Duodenal mucosa (tissue), 2 donors: ENCODE data around the gene STMN3.
"Not testable (repeated sequence)": the region's sequence is repeated elsewhere in the genome, so short reads cannot be mapped to it uniquely, and the experiment has no call there.

Experiments
- H3K27ac ChIP-seq: one replicate; pipeline ENCODE4 v1.7.0; 2013; ENCODE audit warnings: low read depth, low read length
- H3K27me3 ChIP-seq, 2 donors: one replicate each; pipeline ENCODE4 v1.7.0; 2013; ENCODE audit warnings: low read length in 2 of 2, control low read depth in 1 of 2; ENCODE audit not compliant: insufficient read depth in 2 of 2, control insufficient read depth in 1 of 2
- H3K36me3 ChIP-seq, 2 donors: one replicate each; pipeline ENCODE4 v1.7.0; 2013; ENCODE audit warnings: low read length in 2 of 2, control low read depth in 1 of 2; ENCODE audit not compliant: insufficient read depth in 2 of 2, control insufficient read depth in 1 of 2
- H3K4me1 ChIP-seq, 2 donors: one replicate each; pipeline ENCODE4 v1.7.0; 2013; ENCODE audit warnings: low read length in 2 of 2, control low read depth in 1 of 2; ENCODE audit not compliant: insufficient read depth in 2 of 2, control insufficient read depth in 1 of 2
- H3K4me3 ChIP-seq, 2 donors: one replicate each; pipeline ENCODE4 v1.7.0; 2013; ENCODE audit warnings: low read length in 2 of 2, low read depth in 1 of 2
- H3K9ac ChIP-seq, 2 donors: one replicate each; pipeline ENCODE4 v1.7.0; 2013; ENCODE audit warnings: low read length in 2 of 2, low read depth in 1 of 2
- H3K9me3 ChIP-seq, 2 donors: one replicate each; pipeline ENCODE4 v1.7.0; 2013; ENCODE audit warnings: low read length in 2 of 2, control low read depth in 1 of 2; ENCODE audit not compliant: control insufficient read depth in 1 of 2

The STMN3 gene

GRCh38 chr20:63633732-63634131, 19.5 kb downstream of the STMN3 start:
- H3K27ac ChIP-seq = no peak overlapping the region
- no peaks in the 10 kb centered on the region for H3K27me3 ChIP-seq
- H3K36me3 ChIP-seq = no peaks in the 10 kb centered on the region
- H3K4me3 ChIP-seq = no peak overlapping the region
- peaks cover 1 to 9% of the 10 kb centered on the region in 2 donors for H3K4me1 ChIP-seq
- no peak overlapping the region for H3K9ac ChIP-seq
- no peaks in the 10 kb centered on the region for H3K9me3 ChIP-seq

DNA sequence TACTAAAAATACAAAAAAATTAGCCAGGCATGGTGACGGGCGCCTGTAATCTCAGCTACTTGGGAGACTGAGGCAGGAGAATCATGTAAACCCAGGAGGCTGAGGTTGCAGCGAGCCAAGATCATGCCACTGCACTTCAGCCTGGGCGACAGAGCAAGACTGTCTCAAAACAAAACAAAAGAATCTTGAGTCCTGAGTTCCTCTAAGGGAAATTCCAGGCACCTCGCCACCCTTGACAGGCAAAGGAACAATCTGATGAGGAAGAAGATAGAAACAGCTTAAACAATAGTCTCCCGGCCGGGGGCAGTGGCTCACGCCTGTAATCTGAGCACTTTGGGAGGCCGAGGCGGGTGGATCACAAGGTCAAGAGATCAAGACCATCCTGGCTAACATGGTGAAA, 21.8 kb downstream of the STMN3 start:
- not testable (repeated sequence) for H3K36me3 ChIP-seq, H3K9me3 ChIP-seq, H3K27ac ChIP-seq, H3K9ac ChIP-seq, H3K27me3 ChIP-seq, H3K4me3 ChIP-seq, H3K4me1 ChIP-seq

DNA sequence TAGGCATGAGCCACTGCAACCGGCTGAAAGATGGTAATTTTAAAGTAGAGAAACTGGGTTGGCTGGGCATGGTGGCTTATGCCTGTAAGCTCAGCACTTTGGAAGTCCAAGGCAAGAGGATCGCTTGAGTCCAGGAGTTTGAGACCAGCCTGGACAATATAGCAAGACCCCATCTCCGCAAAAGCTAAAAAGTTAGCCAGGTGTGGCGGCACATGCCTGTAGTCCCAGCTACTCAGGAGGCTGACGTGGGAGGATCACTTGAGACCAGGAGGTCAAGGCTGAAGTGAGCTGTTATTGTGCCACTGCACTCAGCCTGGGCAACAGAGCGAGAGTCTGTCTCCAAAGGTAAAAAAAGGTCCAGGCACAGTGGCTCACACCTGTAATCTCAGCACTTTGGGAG, 22.3 kb downstream of the STMN3 start:
- H3K4me1 ChIP-seq = peaks cover 5 to 12% of the 10 kb centered on the region in 2 donors
- H3K27ac ChIP-seq = not testable (repeated sequence)

DNA sequence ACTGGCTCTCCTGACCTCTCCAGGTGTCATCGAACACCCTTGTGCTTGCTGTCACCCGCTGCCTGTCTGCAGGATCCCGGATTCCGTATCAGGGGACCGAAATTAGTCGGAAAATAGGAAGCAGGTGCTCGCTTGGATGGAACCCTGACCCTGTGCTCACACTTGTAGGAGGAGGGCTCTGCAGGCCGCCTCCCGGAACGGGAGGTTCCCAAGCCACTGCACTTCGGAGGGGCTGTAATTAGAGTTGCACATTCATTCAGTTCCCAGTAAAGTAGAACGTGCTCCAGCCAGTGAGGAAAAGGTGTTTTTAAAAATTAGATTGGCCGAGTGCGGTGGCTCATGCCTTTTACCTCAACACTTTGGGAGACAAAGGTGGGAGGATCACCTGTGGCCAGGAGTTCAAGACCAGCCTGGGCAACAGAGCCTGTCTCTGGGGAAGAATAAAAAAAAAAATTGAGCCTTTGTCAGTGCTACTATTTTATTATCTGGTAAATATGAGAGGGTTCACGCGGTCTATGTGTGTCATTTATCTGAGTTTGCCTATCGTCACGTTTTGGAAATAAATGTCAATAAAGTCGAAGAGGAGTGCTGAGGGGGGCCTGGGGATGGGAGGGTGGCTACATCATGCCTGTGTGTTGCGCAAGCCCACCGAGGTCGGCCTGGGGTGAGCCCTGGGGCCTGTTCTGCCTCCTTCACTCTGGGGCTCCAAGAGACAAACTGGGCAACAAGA, 24.8 kb downstream of the STMN3 start:
- Histone ChIP-seq H3K9me3 (no peaks in the 10 kb centered on the region), H3K4me3 (peak overlapping the region; percentile 86 to 91), H3K27ac (peak overlapping the region; percentile 46), H3K9ac (peak overlapping the region; percentile 92 to 98), H3K36me3 (no peaks in the 10 kb centered on the region), H3K4me1 (peaks cover 5 to 17% of the 10 kb centered on the region in 2 donors), H3K27me3 (no peaks in the 10 kb centered on the region)

More for the DNA sequence above, 22.3 kb downstream of the STMN3 start:
- not testable (repeated sequence) for H3K27me3 ChIP-seq, H3K36me3 ChIP-seq, H3K9me3 ChIP-seq, H3K9ac ChIP-seq, H3K4me3 ChIP-seq

DNA sequence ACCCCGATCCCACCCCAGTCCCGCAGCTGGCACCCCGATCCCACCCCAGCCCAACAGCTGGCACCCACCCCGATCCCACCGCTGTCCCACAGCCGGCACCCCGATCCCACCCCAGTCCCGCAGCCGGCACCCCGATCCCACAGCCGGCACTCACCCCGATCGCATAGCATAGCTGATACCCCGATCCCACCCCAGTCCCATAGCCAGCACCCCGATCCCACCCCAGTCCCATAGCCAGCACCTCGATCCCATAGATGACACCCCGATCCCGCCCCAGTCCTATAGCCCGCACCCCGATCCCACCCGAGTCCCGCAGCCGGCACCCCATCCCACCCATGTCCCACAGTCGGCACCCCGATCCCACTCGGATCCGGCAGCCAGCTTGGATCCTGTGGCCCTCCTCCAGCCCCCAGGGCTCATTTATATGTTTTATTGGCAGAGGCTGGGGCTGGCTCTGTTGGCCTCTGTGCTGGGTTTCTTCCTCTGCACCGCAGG, 25.4 kb downstream of the STMN3 start:
- Histone ChIP-seq H3K4me1 (peaks cover 5 to 17% of the 10 kb centered on the region in 2 donors), H3K27me3 (no peaks in the 10 kb centered on the region), H3K9me3 (no peaks in the 10 kb centered on the region), H3K9ac (peak overlapping the region; percentile 92 to 98), H3K36me3 (no peaks in the 10 kb centered on the region), H3K4me3 (peak overlapping the region; percentile 86 to 91), H3K27ac (peak overlapping the region; percentile 46)

GRCh38 chr20:63627129-63627750, 26.0 kb downstream of the STMN3 start:
- Histone ChIP-seq H3K27ac (peak overlapping the region; percentile 93), H3K4me3 (peak overlapping the region; percentile 86 to 91), H3K4me1 (peaks cover 5 to 17% of the 10 kb centered on the region in 2 donors), H3K9ac (peak overlapping the region; percentile 92 to 98), H3K27me3 (no peaks in the 10 kb centered on the region), H3K36me3 (no peaks in the 10 kb centered on the region), H3K9me3 (no peaks in the 10 kb centered on the region)

DNA sequence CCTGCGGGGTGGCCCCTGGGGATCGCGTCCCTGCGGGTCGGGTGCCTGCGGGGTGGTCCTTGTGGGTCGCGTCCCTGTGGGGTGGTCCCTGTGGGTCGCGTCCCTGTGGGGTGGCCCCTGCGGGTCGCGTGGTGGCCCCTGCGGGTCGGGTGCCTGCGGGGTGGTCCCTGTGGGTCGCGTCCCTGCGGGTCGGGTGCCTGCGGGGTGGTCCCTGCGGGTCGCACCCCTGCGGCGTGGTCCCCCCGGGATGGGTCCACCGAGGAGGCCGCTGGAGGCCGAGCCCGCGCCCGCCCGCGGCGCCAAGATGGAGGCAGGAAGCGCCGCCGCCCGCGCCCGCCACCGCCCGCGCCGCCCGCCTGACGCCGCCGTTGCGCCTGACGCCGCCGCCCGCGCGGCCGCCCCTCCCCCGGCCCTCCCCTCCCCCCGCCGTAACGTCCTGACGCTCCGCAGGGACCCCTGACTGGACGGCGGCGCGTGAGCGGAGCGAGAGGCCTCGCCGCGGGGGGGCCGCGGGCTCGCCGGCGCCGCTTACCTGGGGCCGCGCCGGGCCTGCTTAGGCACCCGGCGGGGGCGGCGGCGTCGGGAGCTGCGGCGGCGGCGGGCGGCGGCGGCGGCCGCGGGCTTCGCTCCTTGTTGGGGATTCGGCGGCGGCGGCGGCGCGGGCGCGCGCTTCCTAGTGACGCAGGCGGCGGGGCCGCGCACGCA, 26.6 kb downstream of the STMN3 start, which contains the start of gene GMEB2:
GMEB2 (minus strand) TSS at position 678 of the 705 bp plus-strand sequence. CDS start 7,704 bp downstream, outside the sequence.
- no peaks in the 10 kb centered on the region for H3K36me3 ChIP-seq
- H3K4me1 ChIP-seq = peaks cover 5 to 17% of the 10 kb centered on the region in 2 donors
- no peaks in the 10 kb centered on the region for H3K27me3 ChIP-seq

DNA sequence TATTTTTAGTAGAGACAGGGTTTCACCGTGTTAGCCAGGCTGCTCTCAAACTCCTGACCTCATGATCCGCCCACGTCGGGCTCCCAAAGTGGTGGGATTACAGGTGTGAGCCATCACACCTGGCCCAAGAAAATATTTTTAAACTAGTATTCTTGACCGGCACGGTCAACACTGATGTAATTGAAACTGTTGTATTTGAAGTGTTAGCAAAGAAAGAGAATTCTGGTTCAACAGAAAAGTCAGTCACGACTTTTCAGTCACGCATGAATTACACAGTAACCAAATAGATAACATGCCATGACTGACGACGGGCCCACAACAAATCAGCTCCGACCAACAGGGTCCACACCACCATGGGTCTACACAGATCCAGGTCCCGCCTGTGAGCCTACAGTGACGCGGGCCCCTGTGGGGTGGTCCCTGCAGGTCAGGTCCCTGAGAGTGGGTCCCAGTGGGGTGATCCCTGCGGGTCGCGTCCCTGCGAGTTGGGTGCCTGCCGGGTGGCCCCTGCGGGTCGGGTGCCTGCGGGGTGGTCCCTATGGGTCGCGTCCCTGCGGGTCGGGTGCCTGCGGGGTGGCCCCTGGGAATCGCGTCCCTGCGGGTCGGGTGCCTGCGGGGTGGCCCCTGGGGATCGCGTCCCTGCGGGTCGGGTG, 27.3 kb downstream of the STMN3 start:
- Histone ChIP-seq H3K9me3 (no peaks in the 10 kb centered on the region), H3K4me1 (peaks cover 5 to 17% of the 10 kb centered on the region in 2 donors), H3K36me3 (no peaks in the 10 kb centered on the region), H3K27me3 (no peaks in the 10 kb centered on the region), H3K9ac (peak overlapping the region; percentile 92 to 93), H3K27ac (peak overlapping the region; percentile 94), H3K4me3 (peak overlapping the region; percentile 73 to 82)

More for the DNA sequence above, 26.6 kb downstream of the STMN3 start, which contains the start of gene GMEB2:
- peak within 1 kb of the TSS; percentile 86 to 91 for H3K4me3 ChIP-seq
- H3K9me3 ChIP-seq = no peaks in the 10 kb centered on the region
- H3K9ac ChIP-seq = peak within 1 kb of the TSS; percentile 92 to 98
- peak within 1 kb of the TSS; percentile 94 for H3K27ac ChIP-seq

GRCh38 chr20:63624486-63624885, 28.7 kb downstream of the STMN3 start:
- no peaks in the 10 kb centered on the region for H3K9me3 ChIP-seq
- peaks cover 5 to 17% of the 10 kb centered on the region in 2 donors for H3K4me1 ChIP-seq
- H3K27ac ChIP-seq = no peak overlapping the region
- peaks cover 0 to 2% of the 10 kb centered on the region in 2 donors for H3K36me3 ChIP-seq
- no peaks in the 10 kb centered on the region for H3K27me3 ChIP-seq
- H3K4me3 ChIP-seq = no peak overlapping the region
- no peak overlapping the region for H3K9ac ChIP-seq
